IPS-15b (cell line): ENCODE data around the gene ABCC4.
"Not testable (repeated sequence)": the region's sequence is repeated elsewhere in the genome, so short reads cannot be mapped to it uniquely, and the experiment has no call there.

Experiments used
- H3K27me3 ChIP-seq: one replicate; pipeline ENCODE4 v1.6.1; 2013; ENCODE audit warnings: low read length; ENCODE audit not compliant: control insufficient read depth, insufficient read depth
- H3K36me3 ChIP-seq: one replicate; pipeline ENCODE4 v1.6.1; 2013; ENCODE audit warnings: low read length; ENCODE audit not compliant: control insufficient read depth, insufficient read depth
- H3K4me1 ChIP-seq: one replicate; pipeline ENCODE4 v1.6.1; 2013; ENCODE audit warnings: mild to moderate bottlenecking, low read length; ENCODE audit not compliant: control insufficient read depth, insufficient read depth
- H3K4me3 ChIP-seq: one replicate; pipeline ENCODE4 v1.5.1; 2013; ENCODE audit warnings: low read depth, low read length
- H3K9ac ChIP-seq: one replicate; pipeline ENCODE4 v1.6.1; 2013; ENCODE audit warnings: low read depth, mild to moderate bottlenecking, low read length
- H3K9me3 ChIP-seq: one replicate; pipeline ENCODE4 v1.6.1; 2013; ENCODE audit warnings: mild to moderate bottlenecking, low read length; ENCODE audit not compliant: control insufficient read depth, insufficient read depth

ABCC4 gene

DNA sequence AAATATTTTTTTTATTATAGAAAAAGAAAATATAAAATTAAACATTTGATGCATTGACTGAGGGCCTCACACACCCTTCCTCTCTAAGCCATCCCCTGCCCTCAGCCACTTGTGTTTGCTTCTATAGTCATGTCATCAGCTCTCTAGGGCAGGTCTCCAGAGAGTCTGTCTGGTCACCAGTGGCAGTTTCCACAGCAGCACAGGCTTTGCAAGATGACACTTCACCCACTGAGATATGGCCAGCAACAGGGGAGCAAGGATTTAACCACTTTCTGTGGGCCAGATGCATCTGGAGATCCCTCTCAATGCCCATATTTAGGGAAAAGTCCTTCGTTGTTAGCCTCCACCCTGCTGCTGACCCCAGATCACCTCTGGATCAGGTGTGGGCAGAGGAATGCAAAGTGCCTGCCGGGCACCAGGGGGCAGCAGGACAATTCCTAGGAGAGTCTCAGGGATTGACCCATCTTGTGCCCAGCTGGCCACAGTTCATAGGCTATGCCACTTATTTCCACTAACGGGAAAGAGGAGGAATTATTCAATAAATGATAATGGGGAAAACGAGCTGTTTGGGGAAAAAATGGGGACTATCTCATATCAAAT is 4.8 kb downstream of the ABCC4 start:
- H3K4me3 ChIP-seq, result no peak overlapping the region
- H3K9me3 ChIP-seq, result no peaks in the 10 kb centered on the region
- no peak overlapping the region for H3K9ac ChIP-seq
- H3K36me3 ChIP-seq, result no peaks in the 10 kb centered on the region
- peaks cover 7% of the 10 kb centered on the region for H3K27me3 ChIP-seq
- peaks cover 5% of the 10 kb centered on the region for H3K4me1 ChIP-seq

DNA sequence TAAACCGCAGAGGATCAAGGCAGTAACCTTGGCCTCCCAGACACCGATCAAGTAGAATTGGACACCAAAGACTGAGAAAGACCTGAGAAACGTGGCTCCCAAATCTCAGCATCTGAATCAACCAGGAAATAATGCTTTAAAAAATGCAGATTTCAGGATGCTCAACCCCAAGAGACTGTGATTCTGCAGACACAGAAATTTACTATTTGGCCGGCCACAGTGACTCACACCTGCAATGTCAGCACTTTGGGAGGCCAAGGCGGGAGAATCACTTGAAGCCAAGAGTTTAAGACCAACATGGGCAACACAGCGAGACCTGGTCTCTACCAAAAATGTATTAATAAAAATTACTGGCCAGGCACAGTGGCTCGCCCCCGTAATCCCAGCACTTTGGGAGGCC is 6.2 kb downstream of the ABCC4 start:
- no peak overlapping the region for H3K9ac ChIP-seq
- no peaks in the 10 kb centered on the region for H3K36me3 ChIP-seq
- peaks cover under 1% of the 10 kb centered on the region for H3K27me3 ChIP-seq
- H3K4me3 ChIP-seq, result no peak overlapping the region
- H3K9me3 ChIP-seq, result no peaks in the 10 kb centered on the region
- H3K4me1 ChIP-seq, result no peaks in the 10 kb centered on the region

DNA sequence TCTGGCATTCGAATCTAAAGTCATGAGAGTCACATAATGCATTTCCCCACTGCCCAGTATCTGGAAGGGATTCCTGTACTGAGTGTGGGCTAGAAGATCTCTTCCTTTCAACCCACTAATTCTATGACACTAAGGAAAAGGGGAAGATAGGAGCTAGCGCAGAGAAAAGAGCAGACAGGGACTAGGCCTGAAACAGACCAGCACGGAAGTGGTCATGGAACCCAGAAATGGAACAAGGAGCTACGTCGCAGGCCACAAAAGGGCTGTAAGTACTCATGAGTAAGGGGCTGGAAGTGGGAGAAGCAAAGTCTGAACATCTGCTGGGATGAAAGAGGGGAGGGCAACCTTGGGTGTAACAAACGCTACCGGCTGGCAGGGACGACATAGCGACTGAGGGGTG is 8.6 kb downstream of the ABCC4 start:
- Histone ChIP-seq H3K36me3 (no peaks in the 10 kb centered on the region), H3K4me3 (no peak overlapping the region), H3K4me1 (no peaks in the 10 kb centered on the region), H3K9me3 (no peaks in the 10 kb centered on the region), H3K9ac (no peak overlapping the region), H3K27me3 (no peaks in the 10 kb centered on the region)

DNA sequence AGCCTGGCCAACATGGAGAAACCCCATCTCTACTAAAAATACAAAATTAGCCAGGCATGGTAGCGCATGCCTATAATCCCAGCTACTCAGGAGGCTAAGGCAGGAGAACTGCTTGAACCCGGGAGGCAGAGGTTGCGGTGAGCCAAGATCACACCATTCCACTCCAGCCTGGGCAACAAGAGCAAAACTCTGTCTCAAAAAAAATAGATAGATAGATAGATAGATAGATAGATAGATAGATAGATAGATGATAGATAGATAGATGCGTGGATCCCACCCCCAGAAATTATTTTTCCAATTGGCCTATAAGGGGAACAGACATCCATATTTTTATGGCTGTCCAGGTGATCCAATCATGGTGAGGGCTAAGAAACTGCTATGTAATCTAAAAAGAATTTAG is 11.3 kb downstream of the ABCC4 start:
- not testable (repeated sequence) for H3K9me3 ChIP-seq, H3K27me3 ChIP-seq, H3K36me3 ChIP-seq, H3K9ac ChIP-seq, H3K4me3 ChIP-seq, H3K4me1 ChIP-seq

DNA sequence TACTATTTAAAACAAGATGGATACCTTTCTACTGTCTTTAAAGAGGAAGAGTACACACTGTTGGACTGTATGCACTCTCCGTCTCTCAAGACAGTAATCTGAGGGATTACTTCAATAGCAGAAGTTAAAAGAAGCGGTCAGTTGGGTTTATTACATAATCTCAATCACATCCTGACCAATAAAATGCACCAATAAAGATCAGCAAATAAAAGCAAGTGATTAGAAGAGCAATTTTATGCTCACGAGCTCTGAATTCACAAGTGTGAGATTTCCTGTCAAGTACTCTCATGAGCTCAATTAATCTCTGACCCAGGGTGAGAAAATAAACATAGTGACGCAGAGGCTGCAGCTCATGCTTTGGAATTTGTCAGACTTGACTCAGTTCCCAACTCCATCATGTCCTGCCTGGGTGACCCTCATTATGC is 12.2 kb downstream of the ABCC4 start:
- Histone ChIP-seq H3K9ac (no peak overlapping the region), H3K27me3 (no peaks in the 10 kb centered on the region), H3K4me1 (no peaks in the 10 kb centered on the region), H3K36me3 (no peaks in the 10 kb centered on the region), H3K4me3 (no peak overlapping the region), H3K9me3 (no peaks in the 10 kb centered on the region)

DNA sequence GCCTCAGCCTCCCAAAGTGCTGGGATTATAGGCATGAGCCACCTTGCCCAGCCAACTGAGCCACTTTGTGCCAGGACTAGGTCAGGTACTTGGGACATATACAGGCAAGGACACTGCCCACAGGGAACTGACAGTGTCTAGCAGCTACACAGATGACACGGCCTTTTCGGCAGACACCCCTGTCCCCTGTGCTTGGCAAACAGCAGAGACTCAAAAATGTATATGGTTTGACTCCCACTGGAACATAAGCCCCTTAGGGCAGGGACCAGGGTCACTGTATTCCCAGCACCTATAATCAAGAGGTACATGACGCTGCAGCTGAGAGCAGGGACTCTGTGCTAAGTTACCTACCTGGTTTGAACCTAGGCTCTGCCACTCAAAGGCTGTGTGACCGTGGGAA is 16.8 kb downstream of the ABCC4 start:
- H3K9ac ChIP-seq, result no peak overlapping the region
- H3K9me3 ChIP-seq, result no peaks in the 10 kb centered on the region
- no peak overlapping the region for H3K4me3 ChIP-seq
- H3K27me3 ChIP-seq, result no peaks in the 10 kb centered on the region
- H3K4me1 ChIP-seq, result no peaks in the 10 kb centered on the region
- H3K36me3 ChIP-seq, result no peaks in the 10 kb centered on the region

DNA sequence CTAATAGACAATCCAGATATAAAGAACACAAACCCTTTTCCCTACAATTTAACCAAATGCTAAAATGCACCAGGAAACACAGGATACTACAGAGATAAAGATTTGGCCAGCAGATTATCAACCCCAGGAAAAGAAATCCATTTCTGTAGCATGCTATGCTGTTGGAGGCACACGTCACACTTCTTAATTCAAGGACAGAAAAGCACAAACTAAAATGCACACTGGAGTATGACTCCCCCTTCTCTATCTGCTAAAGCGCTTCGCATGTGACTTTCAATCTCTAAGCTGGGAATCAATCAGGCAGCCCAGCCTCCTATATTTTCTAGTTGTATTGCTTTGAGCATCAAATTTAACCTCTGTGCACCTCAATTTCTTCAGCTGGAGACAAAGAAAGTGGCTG is 22.2 kb downstream of the ABCC4 start:
- H3K9ac ChIP-seq, result no peak overlapping the region
- no peaks in the 10 kb centered on the region for H3K27me3 ChIP-seq
- H3K4me1 ChIP-seq, result peaks cover 2% of the 10 kb centered on the region
- no peaks in the 10 kb centered on the region for H3K36me3 ChIP-seq
- H3K4me3 ChIP-seq, result no peak overlapping the region
- H3K9me3 ChIP-seq, result no peaks in the 10 kb centered on the region

DNA sequence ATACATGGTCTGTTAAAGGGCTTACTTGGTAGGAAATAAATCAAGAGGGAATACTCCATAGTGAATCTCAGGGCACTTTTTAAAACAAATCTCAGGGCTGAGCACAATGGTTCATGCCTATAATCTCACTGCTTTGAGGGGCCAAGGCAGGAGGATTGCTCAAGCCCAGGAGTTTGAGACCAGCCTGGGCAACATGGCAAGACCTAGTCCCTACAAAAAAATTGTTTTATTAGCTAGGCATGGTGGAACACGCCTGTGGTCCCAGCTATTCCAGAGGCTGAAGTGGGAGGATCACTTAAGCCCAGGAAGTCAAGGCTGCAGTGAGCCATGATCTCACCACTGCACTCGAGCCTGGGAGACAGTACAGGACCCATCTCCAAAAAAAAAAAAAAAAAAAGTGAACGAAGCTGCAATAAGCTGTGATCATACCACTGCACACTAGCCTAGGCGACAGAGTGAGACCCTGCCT is 25.2 kb downstream of the ABCC4 start:
- Histone ChIP-seq H3K36me3 (no peaks in the 10 kb centered on the region), H3K4me3 (no peak overlapping the region), H3K9me3 (no peaks in the 10 kb centered on the region), H3K9ac (no peak overlapping the region), H3K27me3 (no peaks in the 10 kb centered on the region), H3K4me1 (peaks cover 2% of the 10 kb centered on the region)

DNA sequence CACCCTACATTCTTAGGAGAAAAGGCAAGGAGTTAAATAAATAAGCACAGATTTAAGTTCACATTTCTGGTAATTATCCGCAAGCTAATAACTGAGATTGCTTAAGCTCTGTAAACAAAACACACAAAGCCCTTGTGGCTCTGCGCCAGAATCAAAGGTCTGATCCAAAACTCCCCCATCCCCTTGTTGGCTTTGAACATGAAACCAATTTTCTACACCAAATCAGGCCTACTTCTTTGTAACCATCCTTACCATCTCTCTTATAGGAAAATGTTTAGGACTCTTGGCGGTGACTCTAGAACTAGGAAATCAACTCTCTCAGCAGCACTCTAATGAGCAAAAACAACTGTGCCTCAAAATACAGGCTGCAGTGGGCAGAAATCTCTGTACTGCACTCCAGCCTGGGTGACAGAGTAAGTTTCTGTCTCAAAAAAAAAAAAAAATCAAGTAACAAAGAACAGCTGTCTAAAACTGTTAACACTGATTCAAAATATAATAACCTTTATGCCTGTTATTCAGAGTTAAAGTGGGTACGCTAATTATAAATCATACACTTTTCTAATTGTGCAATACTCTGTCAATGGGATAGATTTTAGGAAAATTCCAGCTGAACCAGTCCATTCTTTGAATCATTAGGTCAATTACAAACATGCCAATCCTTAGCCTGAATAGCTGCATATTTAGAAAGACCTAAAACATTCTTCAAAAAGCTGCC is 25.8 kb downstream of the ABCC4 start:
- H3K27me3 ChIP-seq, result no peaks in the 10 kb centered on the region
- no peaks in the 10 kb centered on the region for H3K36me3 ChIP-seq
- no peak overlapping the region for H3K4me3 ChIP-seq
- H3K9me3 ChIP-seq, result no peaks in the 10 kb centered on the region
- peaks cover 2% of the 10 kb centered on the region for H3K4me1 ChIP-seq
- H3K9ac ChIP-seq, result no peak overlapping the region

DNA sequence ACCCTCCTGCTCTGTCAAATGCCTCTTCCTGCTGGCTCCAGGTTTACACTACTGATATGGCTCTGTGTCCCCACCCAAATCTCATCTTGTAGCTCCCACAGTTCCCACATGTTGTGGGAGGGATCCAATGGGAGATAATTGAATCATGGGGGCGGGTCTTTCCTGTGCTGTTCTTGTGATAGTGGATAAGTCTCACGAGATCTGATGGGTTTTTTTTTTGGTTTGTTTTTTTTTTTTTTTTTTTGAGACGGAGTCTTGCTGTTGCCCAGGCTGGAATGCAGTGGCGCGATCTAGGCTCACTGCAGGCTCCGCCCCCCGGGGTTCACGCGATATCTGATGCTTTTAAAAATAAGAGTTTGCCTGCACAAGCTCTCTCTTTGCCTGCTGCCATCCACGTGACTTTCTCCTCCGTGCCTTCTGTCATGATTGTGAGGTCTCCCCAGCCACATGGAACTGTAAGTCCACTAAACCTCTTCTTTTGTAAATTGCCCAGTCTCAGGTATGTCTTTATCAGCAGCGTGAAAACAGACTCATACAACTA is 27.6 kb downstream of the ABCC4 start:
- not testable (repeated sequence) for H3K9me3 ChIP-seq, H3K9ac ChIP-seq, H3K27me3 ChIP-seq, H3K4me3 ChIP-seq, H3K36me3 ChIP-seq, H3K4me1 ChIP-seq

DNA sequence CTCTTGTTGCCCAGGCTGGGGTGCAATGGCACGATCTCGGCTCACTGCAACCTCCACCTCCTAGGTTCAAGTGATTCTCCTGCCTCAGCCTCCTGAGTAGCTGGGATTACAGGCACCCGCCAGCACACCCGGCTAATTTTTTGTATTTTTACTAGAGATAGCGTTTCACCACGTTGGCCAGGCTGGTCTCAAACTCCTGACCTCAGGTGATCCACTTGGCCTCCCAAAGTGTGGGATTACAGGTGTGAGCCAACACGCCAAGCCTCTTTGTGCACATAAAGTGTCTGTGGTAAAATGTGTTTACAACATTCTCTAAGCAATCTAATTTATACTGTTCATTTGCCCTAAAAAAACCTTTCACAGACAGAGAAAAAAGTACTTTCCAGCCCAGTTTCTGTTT is 29.2 kb downstream of the ABCC4 start:
- not testable (repeated sequence) for H3K36me3 ChIP-seq, H3K27me3 ChIP-seq, H3K4me3 ChIP-seq, H3K4me1 ChIP-seq, H3K9me3 ChIP-seq, H3K9ac ChIP-seq

DNA sequence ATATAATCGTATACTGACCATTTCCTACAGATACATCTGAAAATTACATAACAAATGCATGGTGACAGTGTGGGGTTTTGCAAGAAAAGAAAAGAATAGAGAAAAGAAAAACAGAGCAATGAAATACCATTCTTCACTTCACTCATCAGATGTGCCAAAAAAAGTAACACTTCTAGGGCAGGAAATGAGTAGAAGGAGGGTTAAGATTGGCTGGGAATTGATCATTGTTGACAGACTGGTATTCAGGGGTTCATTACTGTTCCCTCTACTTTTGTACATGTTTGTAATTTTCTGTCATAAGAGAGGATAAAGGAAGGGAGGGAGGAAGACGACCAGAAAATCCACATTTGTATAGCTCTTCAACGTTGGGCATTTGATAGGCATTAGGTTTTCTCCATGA is 31.5 kb downstream of the ABCC4 start:
- H3K4me3 ChIP-seq, result no peak overlapping the region
- no peaks in the 10 kb centered on the region for H3K36me3 ChIP-seq
- no peaks in the 10 kb centered on the region for H3K9me3 ChIP-seq
- no peaks in the 10 kb centered on the region for H3K27me3 ChIP-seq
- H3K4me1 ChIP-seq, result peaks cover 2% of the 10 kb centered on the region
- no peak overlapping the region for H3K9ac ChIP-seq
